Dermis blood vessel endothelial cell (primary cell): ENCODE measurements around the gene FILIP1. TPM values are rescaled to one million over a fixed set of nuclear protein-coding genes. Genes with fewer than 3 reads are reported as not detected.
A peak's percentile ranks its signal among the peaks of the same experiment; 100 is the strongest.

Experiments used
- DNase-seq: peaks from one replicate; pipeline ENCODE4 v3.0.0; 2010
- total RNA-seq: library from RNA; depleted of rRNA; stranded (reverse); fragments of >200 nt; gene quantifications from 2 replicates; pipeline ENCODE4 v1.2.3, GENCODE V29; 2014

The FILIP1 gene
- total RNA-seq, 1 donor from 2014 or later: 21.1 TPM

DNA sequence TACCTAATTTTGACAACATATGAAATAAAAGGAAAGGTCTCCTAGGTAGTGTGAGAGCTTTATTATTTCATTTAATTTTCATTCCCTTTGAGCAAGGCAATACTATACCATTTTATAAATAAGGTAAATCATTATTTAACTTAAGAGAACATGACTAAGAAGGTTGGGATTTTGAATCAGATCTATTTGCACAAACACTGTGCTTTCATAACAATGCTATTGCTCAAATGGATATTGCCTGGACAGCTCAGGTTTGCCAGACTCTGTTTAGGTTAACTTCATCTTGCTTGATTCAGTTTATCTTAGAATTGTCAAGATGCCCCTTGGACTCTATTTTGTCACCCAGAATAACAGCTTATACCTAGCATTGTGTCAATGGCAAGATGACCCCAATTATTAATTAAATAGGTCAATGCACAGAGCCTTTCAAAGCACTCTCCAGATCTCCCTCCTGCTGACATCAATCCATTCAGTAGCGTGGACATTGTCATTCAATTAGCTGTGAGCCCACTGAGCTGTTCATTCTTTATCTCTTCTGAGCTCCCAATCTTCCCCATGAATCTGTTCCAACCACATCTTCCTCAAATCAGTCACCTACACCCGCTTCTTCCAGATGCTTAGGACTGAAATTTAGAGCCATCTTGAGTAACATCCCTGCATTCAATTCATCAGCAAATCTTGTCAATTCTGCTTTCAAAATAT is 166.9 kb downstream of the FILIP1 start:
- DNase-seq: no peak

GRCh38 chr6:75318900-75319299 is 174.7 kb downstream of the FILIP1 start:
- DNase-seq: no peak

GRCh38 chr6:75317503-75318206 is 175.9 kb downstream of the FILIP1 start:
- DNase-seq: peak; percentile 64

DNA sequence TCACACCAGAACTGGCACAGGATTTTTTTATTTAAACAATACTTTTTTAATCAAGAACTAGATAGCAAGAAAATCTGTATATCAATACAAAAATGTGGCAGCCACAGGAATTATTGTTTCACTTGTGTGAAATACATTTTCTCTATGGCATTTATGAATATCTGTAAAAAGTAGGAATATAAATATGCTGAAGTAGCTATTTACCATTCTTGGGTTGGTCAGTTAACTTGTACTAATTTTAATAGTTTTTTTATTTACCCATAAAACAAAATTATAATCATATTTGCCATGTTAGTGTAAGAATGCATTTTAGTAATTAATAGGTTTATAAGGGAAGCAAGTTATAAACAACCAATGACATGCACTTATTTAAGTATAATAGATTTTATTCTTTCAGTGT is 177.6 kb downstream of the FILIP1 start:
- DNase-seq: no peak

DNA sequence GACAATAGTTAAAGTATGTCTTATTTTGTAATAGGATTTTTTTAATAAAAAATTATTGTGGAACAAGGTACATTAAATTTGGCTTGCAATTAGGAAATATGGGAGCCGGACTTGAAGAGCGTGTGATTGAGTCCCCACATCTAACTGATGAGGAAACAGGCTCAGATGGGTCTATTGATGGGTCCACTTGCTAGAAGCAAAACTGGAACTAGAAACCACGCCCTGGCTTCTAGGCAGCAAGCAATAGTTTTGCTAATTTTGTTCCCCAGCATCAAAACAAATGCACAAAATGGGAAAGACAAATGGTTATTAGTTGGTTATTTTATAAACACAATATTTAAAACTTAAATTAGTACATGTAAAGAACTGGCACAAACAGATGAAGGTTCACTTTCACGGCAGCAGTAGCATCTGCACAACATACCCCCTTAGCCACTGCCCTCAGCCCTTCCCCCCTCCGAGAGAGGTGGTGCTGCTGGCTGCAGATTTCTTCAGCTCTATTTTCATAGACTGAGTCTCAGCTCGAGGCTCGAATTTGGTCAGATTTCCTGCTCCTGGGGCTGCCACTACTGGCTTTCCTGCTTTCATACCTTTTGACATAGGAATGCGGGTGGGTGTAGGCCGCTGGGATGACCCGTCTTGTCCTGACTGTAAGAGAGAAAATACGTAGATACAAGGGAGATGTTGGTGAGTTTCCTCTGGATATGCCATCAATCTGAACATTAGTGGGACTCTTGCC is 185.2 kb downstream of the FILIP1 start:
- no peak for DNase-seq

GRCh38 chr6:75307364-75308004 is 186.1 kb downstream of the FILIP1 start:
- no peak for DNase-seq

DNA sequence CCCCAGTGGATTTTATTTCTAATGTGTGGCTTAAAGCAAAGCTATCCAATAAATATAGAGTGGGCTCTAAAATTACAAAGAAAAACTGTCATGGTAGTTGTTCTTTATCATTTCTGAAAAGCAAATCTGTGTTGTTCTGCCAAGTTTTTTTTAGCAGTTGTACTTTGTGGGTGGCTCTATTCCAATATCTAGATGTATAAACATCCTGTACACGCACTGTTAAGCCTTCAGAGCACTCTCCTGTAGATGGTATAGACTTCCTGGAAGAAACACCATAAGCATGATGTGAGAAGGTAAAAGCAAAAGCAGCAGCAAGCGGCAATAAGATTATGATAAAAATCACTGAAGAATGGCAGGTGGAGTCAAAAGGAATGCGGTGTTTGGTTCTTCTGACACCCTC is 187.5 kb downstream of the FILIP1 start:
- DNase-seq: peak; percentile 70

DNA sequence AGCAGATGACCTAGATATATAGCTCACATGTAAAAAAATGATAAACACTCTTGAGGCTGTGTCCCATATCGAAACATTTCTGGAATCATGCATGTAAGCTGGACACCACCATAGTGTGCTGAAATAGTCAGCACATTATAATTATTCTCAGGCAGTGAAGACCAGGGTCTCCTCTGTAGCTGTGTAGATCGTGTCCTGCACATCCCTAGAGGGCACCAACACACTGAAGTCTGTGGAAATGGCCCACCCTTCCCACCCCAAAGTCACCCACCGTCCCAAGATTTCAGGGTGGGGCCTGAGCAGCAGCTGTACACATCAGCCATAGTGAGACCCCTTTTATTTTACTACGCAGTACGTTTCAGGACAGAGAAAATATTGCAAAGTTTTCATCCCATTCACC is 188.0 kb downstream of the FILIP1 start:
- peak; percentile 10 for DNase-seq

GRCh38 chr6:75302280-75302679 is 191.3 kb downstream of the FILIP1 start:
- DNase-seq: no peak

- no peak for DNase-seq
These were observed 192.1 kb downstream of the FILIP1 start for GRCh38 chr6:75301537-75301936.

- DNase-seq: no peak
These were observed 192.5 kb downstream of the FILIP1 start for GRCh38 chr6:75301088-75301487.

DNA sequence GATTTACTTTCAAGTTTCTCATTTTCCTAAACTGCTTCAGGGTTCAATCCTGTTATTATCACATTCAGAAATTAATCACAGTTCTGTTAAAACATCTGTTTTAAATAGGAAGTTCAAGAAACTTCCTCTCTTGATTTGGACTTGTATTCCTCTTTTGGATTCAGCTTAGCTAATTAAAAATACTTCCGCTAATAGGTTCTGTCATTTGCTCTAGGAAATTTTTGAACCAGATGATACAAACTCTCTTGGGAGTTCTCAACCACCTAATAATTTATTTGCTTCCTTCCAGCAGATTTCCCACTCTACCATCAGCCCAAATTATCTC is 193.1 kb downstream of the FILIP1 start:
- DNase-seq: no peak

DNA sequence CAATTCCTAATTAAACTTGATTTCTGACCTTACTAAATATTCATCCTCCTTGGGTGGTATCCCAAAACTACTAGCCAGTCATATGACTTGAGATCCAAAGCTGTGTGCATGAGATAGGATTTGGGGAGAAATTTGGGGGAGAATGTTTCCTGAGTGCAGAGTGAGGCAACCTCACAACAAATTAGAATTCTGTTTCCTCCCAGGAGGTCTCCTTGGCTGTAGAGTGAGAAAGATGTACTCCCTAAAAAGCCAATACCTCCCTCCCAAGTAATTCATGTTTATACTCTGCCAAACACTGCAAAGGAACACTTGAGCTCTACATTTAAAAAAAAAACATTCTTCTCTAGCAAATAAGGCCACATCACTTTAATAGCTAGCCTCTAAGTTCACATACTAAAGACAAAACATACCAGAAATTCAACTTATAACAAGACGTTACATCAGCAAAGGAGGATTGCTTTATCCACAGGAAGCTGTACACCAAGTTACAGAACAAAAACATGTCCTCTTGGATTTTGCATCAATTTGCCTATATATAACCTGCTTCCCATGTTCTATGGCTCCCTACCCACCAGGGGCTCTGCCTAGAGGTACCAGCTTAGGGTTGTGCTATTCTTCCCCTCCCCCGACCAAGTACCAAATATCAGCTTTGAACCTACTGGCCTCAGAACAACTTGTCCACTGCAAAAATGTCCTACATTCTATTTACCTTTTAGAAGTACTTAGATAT is 193.6 kb downstream of the FILIP1 start:
- no peak for DNase-seq

GRCh38 chr6:75296811-75297779 is 196.5 kb downstream of the FILIP1 start:
- DNase-seq: peak; percentile 84

GRCh38 chr6:75292555-75292954 is 201.0 kb downstream of the FILIP1 start:
- no peak for DNase-seq

DNA sequence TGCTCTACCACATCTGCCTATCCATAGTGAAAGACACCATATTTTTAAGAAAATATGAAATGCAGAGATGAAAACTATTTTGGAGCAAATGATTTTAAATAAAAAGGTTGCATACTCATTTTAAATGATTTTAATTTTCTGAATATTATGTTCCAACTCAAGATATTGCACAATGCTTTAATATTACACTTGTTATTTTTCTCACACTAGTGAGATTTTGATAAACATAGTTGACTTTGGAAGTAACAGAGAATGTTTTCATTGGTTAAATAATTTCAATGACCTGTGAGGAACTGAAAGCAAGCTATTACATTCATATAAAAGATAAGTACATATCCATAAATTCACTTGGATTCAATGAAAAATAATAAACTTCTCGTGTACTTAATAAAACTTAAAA is 201.9 kb downstream of the FILIP1 start:
- no peak for DNase-seq

GRCh38 chr6:75291331-75291730 is 202.3 kb downstream of the FILIP1 start:
- no peak for DNase-seq

- DNase-seq: no peak
These were observed 203.3 kb downstream of the FILIP1 start for GRCh38 chr6:75290136-75290945.

DNA sequence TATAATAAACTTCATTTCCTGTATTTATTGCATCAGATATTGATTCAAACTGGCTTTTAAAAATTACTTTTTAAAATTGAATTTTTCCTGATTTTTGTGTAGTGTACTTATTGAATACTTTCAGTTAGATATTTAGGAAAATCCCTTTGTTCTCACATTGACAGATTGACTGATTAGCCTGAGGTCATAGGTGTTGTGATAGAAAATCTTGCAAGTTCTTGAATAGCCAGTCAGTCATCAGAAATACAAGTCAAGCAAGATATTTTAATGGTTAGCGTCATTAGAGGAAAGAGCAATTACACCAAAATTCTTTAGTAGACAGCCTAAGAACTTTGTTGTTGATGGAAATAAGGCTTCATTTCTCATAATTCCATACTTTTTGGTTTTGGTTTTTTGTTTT is 205.6 kb downstream of the FILIP1 start:
- DNase-seq: no peak

DNA sequence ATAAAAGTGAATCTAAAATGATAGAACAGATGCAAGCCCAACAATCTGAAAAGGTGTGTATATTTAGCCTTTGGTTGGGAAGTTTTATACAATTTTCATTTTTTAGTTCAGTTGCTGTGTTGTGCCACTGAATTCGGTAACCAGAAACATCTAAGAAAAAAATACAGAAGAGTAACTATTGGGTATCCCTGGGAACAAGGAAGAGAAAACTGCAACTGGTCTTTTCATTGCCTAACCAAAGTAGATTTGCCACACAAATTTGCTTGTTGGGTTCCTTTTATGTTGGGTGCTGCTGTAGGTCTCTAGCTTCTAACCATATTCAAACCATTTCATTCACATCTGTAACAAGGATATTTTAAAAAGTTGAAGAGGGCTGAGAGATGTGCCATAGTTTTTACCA is 206.2 kb downstream of the FILIP1 start:
- no peak for DNase-seq

- no peak for DNase-seq
These were observed 206.6 kb downstream of the FILIP1 start for GRCh38 chr6:75286955-75287354.
